Measurements from ENCODE around the gene MORC1.

The MORC1 gene

DNA sequence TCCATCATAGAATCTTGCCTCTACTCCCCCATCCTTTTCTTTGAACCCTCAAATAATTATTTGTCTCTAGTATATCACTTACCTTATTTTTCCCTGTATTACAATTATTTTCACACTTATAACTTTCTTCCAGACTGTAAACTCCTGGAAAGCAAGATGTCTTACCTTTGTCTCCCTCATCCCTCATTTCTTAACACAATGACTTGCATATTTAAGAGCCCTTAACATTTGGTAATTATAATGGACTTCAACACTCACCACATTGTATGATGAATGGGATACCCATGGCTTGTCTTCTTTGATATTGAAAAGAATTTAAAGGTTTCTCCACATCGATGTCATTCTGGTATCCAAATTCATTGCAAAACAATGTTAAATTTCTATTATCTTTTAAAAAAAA is 82.9 kb downstream of the MORC1 start:
- peaks cover 3% of the 10 kb centered on the region for H3K27me3 Mint-ChIP-seq (ENCODE audit: low read depth)

DNA sequence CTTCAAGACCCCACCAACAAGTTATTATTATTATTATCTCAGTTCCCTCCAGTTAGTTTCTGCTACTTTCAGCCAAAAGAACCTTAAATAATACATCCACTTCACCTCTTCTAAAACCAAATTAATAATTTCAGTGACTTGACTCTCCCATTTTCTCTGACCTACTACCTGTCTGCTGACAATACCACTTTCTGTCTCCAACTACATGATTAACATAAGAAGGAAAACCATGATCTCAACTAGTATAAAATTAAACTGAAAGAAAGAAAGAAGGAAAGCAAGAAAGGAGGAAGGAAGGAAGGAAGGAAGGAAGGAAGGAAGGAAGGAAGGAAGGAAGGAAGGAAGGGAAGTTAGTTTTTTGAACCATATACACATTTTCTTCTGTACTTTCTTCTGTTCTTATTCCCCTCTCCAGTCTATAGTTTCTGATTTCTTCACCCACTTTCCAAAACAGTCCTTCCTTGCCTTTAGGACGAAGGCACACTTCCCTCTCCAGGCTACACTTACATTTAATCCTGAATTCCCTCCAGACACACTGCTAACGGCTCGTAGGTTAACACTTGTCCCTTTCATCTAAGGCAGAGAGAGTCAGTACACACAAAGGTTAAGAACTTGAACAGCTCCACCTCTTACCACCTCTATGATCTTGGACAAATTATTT is 84.8 kb downstream of the MORC1 start:
- Mint-ChIP-seq H3K4me3 (no peak overlapping the region), H3K27ac (no peak overlapping the region), H3K9me3 (no peaks in the 10 kb centered on the region), H3K4me1 (ENCODE audit: low read depth) (no peaks in the 10 kb centered on the region), H3K27me3 (ENCODE audit: low read depth) (peaks cover 3% of the 10 kb centered on the region), H3K36me3 (ENCODE audit: low read depth) (no peaks in the 10 kb centered on the region)
- no peak for DNase-seq (ENCODE audit: low spot score)

More for the DNA sequence above, 82.9 kb downstream of the MORC1 start:
- no peak overlapping the region for H3K4me3 Mint-ChIP-seq
- no peaks in the 10 kb centered on the region for H3K36me3 Mint-ChIP-seq (ENCODE audit: low read depth)
- DNase-seq (ENCODE audit: low spot score): no peak
- no peaks in the 10 kb centered on the region for H3K4me1 Mint-ChIP-seq (ENCODE audit: low read depth)
- H3K27ac Mint-ChIP-seq: no peak overlapping the region
- H3K9me3 Mint-ChIP-seq: no peaks in the 10 kb centered on the region

DNA sequence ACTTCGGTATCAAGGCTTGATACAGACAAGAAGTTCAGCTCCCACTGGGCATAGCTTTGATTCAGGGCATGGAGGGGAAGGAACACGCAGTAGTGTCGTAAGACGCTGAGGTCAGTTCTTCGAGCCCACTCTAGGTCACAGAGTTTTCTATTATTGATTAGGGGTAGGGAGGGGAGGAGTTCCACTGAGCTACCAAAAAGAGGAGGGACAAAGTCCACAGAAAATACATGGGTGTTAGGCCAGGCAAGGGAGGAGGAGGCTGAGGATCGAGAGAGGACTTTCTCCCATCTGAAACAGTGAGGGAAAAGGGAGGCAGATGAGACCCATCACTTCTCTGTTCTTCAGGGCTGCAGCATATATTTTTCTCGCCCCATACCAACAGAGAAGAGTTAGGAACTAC is 89.2 kb downstream of the MORC1 start:
- Mint-ChIP-seq H3K4me1 (ENCODE audit: low read depth) (no peaks in the 10 kb centered on the region), H3K4me3 (no peak overlapping the region), H3K9me3 (no peaks in the 10 kb centered on the region), H3K27me3 (ENCODE audit: low read depth) (peaks cover 7% of the 10 kb centered on the region), H3K36me3 (ENCODE audit: low read depth) (no peaks in the 10 kb centered on the region), H3K27ac (no peak overlapping the region)
- DNase-seq (ENCODE audit: low spot score): no peak

DNA sequence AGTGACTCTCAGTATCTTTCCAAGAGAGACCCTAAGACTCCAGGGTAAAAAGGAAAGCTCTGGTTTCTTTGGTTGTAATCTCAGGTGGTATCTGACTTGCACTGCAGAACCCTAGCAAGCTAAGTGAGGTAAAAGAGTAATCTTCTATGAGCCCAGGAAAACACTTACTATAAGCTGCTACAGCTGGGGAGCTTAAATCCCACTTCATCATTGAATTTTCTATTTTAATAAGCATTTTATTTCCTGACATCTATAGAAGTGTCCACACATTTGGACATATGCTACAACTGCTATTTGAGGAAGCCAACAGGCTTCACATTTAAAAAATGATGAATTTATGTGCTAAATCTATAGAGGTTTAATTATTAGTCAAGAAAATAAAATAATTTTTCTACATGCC is 91.1 kb downstream of the MORC1 start:
- Mint-ChIP-seq H3K4me3 (no peak overlapping the region), H3K27me3 (ENCODE audit: low read depth) (peaks cover 5% of the 10 kb centered on the region)

DNA sequence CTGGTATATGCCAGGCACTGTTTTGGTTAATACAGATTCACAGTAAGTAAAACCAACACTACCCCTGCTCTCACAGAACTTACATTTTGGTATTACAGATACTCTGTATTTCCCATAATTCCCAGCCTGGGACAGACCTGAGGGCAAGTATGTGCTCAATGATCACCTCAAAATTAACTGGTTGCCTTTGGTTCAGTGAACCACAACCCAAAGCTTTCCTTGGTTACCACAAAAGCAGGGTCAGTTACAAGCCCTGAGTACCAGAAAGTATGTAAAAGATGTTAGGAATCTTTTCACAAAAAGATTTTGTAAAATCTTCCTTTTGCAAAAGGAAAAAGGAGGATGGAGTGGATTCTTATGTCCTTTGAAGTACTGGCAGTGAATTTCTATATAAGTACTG is 92.0 kb downstream of the MORC1 start:
- no peak for DNase-seq (ENCODE audit: low spot score)
- Mint-ChIP-seq H3K27me3 (ENCODE audit: low read depth) (peaks cover 5% of the 10 kb centered on the region), H3K36me3 (ENCODE audit: low read depth) (no peaks in the 10 kb centered on the region), H3K4me1 (ENCODE audit: low read depth) (no peaks in the 10 kb centered on the region), H3K27ac (no peak overlapping the region), H3K4me3 (no peak overlapping the region), H3K9me3 (no peaks in the 10 kb centered on the region)

More for the DNA sequence above, 91.1 kb downstream of the MORC1 start:
- H3K36me3 Mint-ChIP-seq (ENCODE audit: low read depth): no peaks in the 10 kb centered on the region
- no peak overlapping the region for H3K27ac Mint-ChIP-seq
- DNase-seq (ENCODE audit: low spot score): no peak
- no peaks in the 10 kb centered on the region for H3K9me3 Mint-ChIP-seq
- H3K4me1 Mint-ChIP-seq (ENCODE audit: low read depth): no peaks in the 10 kb centered on the region

DNA sequence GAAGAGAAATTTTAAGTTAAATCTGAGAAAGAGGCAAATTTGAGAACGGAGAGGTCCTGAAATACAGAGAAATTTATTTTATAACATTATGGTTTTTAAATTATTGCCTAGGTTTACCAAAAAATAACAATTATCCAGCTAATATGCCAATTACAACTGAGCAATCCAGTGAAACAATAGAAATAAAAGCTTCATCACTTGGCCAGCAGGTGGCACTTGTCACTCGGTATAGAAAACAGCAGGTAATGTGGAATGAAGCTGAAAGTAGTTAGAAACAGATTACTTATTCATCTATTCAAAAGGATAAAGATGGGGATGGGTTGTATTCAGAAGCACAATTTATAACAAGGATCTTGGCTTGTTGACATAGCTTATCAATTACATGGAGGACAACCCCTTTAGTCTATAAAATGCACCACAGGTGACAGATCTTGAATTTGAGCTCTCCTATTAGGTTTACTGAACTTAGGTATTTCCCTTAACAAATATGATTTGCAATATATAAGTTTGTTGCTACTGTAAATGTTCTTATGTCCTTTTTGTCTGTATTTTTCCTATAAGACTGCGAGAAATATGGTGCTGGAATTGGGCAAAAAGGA is 94.2 kb downstream of the MORC1 start:
- H3K27me3 Mint-ChIP-seq (ENCODE audit: low read depth): peaks cover 7% of the 10 kb centered on the region
- no peaks in the 10 kb centered on the region for H3K36me3 Mint-ChIP-seq (ENCODE audit: low read depth)
- no peak overlapping the region for H3K27ac Mint-ChIP-seq
- no peak overlapping the region for H3K4me3 Mint-ChIP-seq
- no peaks in the 10 kb centered on the region for H3K4me1 Mint-ChIP-seq (ENCODE audit: low read depth)
- DNase-seq (ENCODE audit: low spot score): no peak
- H3K9me3 Mint-ChIP-seq: no peaks in the 10 kb centered on the region

DNA sequence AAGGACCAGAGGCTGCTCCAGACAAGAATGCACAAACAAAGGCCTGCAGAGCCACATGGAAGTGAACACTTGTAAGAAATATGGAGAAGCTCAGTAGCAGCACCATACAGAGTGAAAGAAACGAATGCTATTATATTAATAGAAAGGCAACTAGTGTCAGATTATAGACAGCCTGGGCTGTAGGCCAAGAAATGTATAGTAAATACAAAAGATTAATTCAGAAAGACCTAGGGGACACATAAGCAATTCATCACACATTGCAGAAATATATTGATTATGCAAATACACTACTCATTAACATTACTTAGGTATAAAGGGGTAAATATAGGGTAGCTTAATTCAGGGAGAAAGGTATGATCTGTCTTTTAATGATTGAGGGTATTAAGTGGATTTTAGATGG is 94.8 kb downstream of the MORC1 start:
- Mint-ChIP-seq H3K27me3 (ENCODE audit: low read depth) (peaks cover 7% of the 10 kb centered on the region), H3K27ac (no peak overlapping the region), H3K4me3 (no peak overlapping the region), H3K36me3 (ENCODE audit: low read depth) (no peaks in the 10 kb centered on the region), H3K4me1 (ENCODE audit: low read depth) (no peaks in the 10 kb centered on the region), H3K9me3 (no peaks in the 10 kb centered on the region)
- DNase-seq (ENCODE audit: low spot score): no peak

DNA sequence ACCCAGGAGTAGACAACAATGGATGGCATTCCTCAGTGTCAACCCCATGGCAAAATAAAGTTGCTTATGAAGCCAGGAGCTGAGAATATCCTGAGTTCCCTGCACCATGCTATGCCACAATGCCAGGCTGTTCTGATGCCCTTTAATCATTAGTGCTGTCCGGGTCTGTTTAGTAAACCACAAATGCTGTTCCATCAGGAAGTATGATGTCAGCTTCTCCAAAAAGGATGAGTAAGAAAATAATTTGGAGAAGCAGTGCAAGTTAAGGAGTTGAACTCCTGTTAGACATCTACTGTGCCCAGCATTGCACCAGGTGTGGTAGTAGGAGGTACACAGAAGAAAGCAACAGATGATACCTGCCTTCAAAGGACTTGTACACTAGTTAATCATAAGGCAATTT is 96.4 kb downstream of the MORC1 start:
- Mint-ChIP-seq H3K4me1 (ENCODE audit: low read depth) (no peaks in the 10 kb centered on the region), H3K9me3 (no peaks in the 10 kb centered on the region), H3K27me3 (ENCODE audit: low read depth) (peaks cover 9% of the 10 kb centered on the region), H3K27ac (no peak overlapping the region), H3K4me3 (no peak overlapping the region), H3K36me3 (ENCODE audit: low read depth) (no peaks in the 10 kb centered on the region)
- no peak for DNase-seq (ENCODE audit: low spot score)

DNA sequence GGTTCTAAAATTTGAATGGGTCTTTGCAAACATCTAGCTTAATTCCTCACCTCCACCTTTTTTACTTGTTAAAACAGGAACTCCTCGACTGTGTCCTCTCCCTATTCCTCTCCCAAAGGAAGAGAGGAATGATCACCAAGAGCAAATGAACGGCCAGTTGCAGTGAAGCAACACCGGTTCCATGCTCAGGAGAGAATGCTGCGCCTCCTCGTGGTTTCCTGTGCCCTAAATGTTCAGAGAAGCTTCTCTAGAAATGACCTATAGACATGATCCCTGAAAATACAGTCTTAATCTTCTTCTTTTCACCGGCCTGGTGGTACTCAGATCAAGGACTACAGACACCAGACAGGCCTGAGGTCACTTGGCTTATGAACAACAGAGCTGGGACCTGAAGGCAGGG is 99.1 kb downstream of the MORC1 start:
- no peaks in the 10 kb centered on the region for H3K9me3 Mint-ChIP-seq
- peaks cover 8% of the 10 kb centered on the region for H3K27me3 Mint-ChIP-seq (ENCODE audit: low read depth)
- H3K4me3 Mint-ChIP-seq: no peak overlapping the region
- H3K4me1 Mint-ChIP-seq (ENCODE audit: low read depth): no peaks in the 10 kb centered on the region
- no peak overlapping the region for H3K27ac Mint-ChIP-seq
- no peak for DNase-seq (ENCODE audit: low spot score)
- H3K36me3 Mint-ChIP-seq (ENCODE audit: low read depth): no peaks in the 10 kb centered on the region

DNA sequence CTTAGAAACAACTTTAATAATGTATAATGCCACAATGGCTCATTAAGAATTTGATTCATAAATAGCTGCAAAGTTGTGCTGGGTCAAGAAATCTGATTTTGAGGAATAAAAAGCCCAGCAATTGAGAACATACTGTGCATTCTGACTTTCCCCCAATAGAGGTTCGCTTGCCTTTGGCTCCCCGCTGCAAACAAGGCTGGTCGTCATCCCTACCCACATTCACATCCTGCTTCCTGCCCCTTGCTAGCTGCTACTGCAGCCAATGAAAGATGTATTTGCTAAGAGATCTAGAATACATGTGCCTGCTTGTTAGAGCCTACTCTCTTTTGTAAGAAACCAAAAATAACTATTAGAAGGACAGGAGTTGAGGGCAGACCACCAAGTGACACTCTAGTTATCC is 112.5 kb downstream of the MORC1 start:
- Mint-ChIP-seq H3K27ac (no peak overlapping the region), H3K4me1 (ENCODE audit: low read depth) (no peaks in the 10 kb centered on the region), H3K4me3 (no peak overlapping the region), H3K36me3 (ENCODE audit: low read depth) (no peaks in the 10 kb centered on the region), H3K27me3 (ENCODE audit: low read depth) (peaks cover 7% of the 10 kb centered on the region), H3K9me3 (no peaks in the 10 kb centered on the region)
- DNase-seq (ENCODE audit: low spot score): no peak

DNA sequence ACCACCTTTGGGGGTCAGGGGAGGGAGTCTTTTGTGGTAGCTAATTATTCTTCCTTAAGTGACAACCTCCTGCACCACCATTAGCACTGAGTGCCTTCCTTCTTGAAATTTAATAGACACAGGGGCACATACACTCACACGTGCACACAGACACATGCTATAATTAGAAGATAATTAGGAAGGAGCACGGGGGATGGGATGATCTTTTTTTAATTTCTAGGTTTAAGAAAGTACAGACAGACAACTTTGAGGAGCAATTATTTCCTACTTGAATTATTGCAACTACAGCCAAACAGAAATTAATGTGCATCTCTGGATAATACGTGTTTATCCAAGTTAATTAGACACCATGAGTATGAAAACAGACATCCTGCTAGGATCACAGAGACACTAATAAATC is 119.5 kb downstream of the MORC1 start:
- Mint-ChIP-seq H3K36me3 (ENCODE audit: low read depth) (no peaks in the 10 kb centered on the region), H3K4me3 (no peak overlapping the region), H3K9me3 (no peaks in the 10 kb centered on the region), H3K27me3 (ENCODE audit: low read depth) (peaks cover 3% of the 10 kb centered on the region), H3K4me1 (ENCODE audit: low read depth) (no peaks in the 10 kb centered on the region), H3K27ac (no peak overlapping the region)
- DNase-seq (ENCODE audit: low spot score): no peak

DNA sequence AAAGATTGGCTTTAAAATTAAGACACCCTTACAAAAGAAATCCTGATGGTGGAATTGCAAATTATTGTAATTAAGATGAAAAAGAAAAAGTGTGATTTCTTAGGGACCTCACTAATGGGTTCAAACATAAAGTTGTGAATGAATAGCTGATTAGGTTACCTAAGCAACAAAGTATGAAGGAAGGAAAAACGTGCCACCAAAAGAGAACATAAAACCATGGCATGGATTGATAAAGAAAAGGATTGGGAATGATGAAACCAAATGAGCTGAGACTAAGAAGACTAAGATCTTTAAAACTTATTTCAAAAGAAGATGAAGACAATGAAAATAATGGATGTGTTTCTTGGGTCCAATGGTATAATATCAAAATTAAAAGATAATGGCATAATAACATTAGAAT is 132.1 kb downstream of the MORC1 start:
- Mint-ChIP-seq H3K4me3 (no peak overlapping the region), H3K27ac (no peak overlapping the region), H3K27me3 (ENCODE audit: low read depth) (peaks cover 17% of the 10 kb centered on the region), H3K4me1 (ENCODE audit: low read depth) (no peaks in the 10 kb centered on the region), H3K36me3 (ENCODE audit: low read depth) (no peaks in the 10 kb centered on the region), H3K9me3 (no peaks in the 10 kb centered on the region)
- no peak for DNase-seq (ENCODE audit: low spot score)

DNA sequence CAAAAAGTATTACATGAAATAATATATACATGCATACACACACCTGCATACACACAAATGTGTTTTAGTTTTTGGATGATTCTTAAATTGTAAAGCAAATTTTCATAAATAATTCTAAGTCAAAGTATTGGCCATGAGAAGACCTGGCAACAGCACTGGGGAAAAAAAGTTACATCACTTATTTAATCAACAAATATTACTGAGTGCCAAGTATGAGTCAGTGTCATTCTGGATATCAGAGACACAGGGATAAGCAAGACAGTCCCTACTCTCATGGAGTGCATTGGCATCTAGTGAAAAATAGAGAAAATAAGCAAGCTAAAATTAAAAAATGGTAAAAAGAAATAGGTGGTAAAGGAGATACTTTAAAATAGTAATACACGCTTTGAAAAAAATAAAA is 134.9 kb downstream of the MORC1 start:
- DNase-seq (ENCODE audit: low spot score): no peak
- no peaks in the 10 kb centered on the region for H3K4me1 Mint-ChIP-seq (ENCODE audit: low read depth)
- no peak overlapping the region for H3K4me3 Mint-ChIP-seq
- H3K27ac Mint-ChIP-seq: no peak overlapping the region
- no peaks in the 10 kb centered on the region for H3K9me3 Mint-ChIP-seq
- H3K36me3 Mint-ChIP-seq (ENCODE audit: low read depth): no peaks in the 10 kb centered on the region
- H3K27me3 Mint-ChIP-seq (ENCODE audit: low read depth): peaks cover 13% of the 10 kb centered on the region

DNA sequence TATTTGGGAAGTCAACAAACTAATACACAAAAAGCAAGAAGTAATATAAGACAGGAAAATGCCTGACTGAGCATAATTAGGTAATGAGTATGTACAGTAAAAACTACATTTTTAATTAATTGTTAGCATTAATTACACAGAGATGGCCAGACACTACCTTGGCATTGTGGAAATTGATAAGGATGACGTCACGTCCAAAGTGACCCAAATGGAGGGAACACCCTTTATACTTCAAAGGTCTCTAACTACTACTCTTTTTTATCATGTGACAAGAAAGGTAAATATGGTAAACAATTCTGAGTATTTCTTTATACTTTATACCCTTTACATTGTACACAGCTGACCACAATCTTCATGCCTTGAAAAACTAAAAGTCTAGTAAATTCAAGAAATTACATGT is 141.9 kb downstream of the MORC1 start:
- Mint-ChIP-seq H3K36me3 (ENCODE audit: low read depth) (no peaks in the 10 kb centered on the region), H3K27me3 (ENCODE audit: low read depth) (peaks cover 3% of the 10 kb centered on the region), H3K4me3 (no peak overlapping the region), H3K9me3 (no peaks in the 10 kb centered on the region), H3K4me1 (ENCODE audit: low read depth) (peaks cover 5% of the 10 kb centered on the region), H3K27ac (no peak overlapping the region)
- no peak for DNase-seq (ENCODE audit: low spot score)

DNA sequence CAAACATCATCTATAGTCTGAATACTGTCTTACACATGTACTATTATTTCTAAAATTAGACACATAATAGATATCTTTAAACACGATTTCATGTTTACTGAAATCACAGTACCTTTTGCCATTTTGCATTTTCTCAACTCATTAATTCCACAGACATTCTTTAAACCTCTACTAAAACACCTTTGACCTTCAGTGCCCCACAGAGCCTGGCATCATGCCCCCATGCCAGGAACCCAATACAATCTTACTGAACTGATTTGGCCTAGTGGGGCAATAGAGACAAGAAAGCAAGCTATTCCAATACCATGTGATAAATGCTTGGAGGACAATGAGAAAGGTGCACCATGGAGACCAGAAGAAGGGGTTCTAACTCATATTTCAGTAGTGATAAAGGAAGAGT is 144.9 kb downstream of the MORC1 start:
- no peak overlapping the region for H3K4me3 Mint-ChIP-seq
- no peaks in the 10 kb centered on the region for H3K9me3 Mint-ChIP-seq
- no peaks in the 10 kb centered on the region for H3K36me3 Mint-ChIP-seq (ENCODE audit: low read depth)
- no peak for DNase-seq (ENCODE audit: low spot score)
- no peak overlapping the region for H3K27ac Mint-ChIP-seq
- H3K4me1 Mint-ChIP-seq (ENCODE audit: low read depth): peaks cover 5% of the 10 kb centered on the region
- peaks cover 3% of the 10 kb centered on the region for H3K27me3 Mint-ChIP-seq (ENCODE audit: low read depth)
